Sigmoid colon (tissue), 4 donors: ENCODE data around the gene PTPRT.

Source experiments
- CTCF ChIP-seq, 4 experiments: fragments of 450-650 bp in 3 of 4; fragments of 200-600 bp in 1 of 4; IDR thresholded peaks; one replicate each; pipeline ENCODE4 v1.5.1; 2016 to 2019; ENCODE audit warnings: antibody characterized with exemption in 4 of 4, mild to moderate bottlenecking in 3 of 4, moderate library complexity in 2 of 4
- EP300 ChIP-seq, 4 donors: sonication (generic); formaldehyde crosslinking; IDR thresholded peaks; one replicate each; pipeline ENCODE4 v1.6.1; 2017; ENCODE audit warnings: antibody characterized with exemption in 4 of 4
- POLR2A ChIP-seq, 2 donors: fragments of 450-650 bp; IDR thresholded peaks; one replicate each; pipeline ENCODE4 v1.6.1; 2016; ENCODE audit warnings: antibody characterized with exemption in 2 of 2, mild to moderate bottlenecking in 2 of 2, moderate library complexity in 2 of 2

- TF ChIP-seq CTCF (IDR thresholded peaks at IDR 0.05): no peak
- no peak for TF ChIP-seq EP300 (IDR thresholded peaks at IDR 0.05)
- TF ChIP-seq POLR2A (IDR thresholded peaks at IDR 0.05): no peak
Measured at GRCh38 chr20:42111349-42111748, 1078.4 kb downstream of the PTPRT start.
